H1 (cell line): ENCODE data around the gene TSFM. TPM values are rescaled to one million over a fixed set of nuclear protein-coding genes. Genes with fewer than 3 reads are reported as not detected.

Source experiments
- CTCF ChIA-PET: fragments of 300-600 bp; sonication (Branson Sonifier 250); formaldehyde crosslinking; loops from one replicate; lab custom pipeline; 2021; ENCODE audit not compliant: partially characterized antibody; lab: Charles Lee
- POLR2A ChIA-PET: fragments of 300-600 bp; sonication (Branson Sonifier 250); formaldehyde crosslinking; loops from one replicate; lab custom pipeline; 2021; ENCODE audit warnings: inconsistent platforms; ENCODE audit not compliant: partially characterized antibody; lab: Charles Lee
- DNase-seq, 2 experiments: peaks; one replicate each; pipeline versions ENCODE4 v3.0.0 to v3.0.0-alpha.2; 2010 to 2022; ENCODE audit warnings: low spot score in 2 of 2, low read depth in 1 of 2, mixed read lengths in 1 of 2
- FAIRE-seq: peaks from 2 replicates; lab custom pipeline; 2011; peaks lifted over from hg19 to GRCh38; lab: Jason Lieb, UNC
- H2AFZ ChIP-seq: 2 replicates; pipeline ENCODE4 v1.8.1; 2012; ENCODE audit warnings: low read length, inconsistent platforms
- H2AK5ac ChIP-seq: 2 replicates; pipeline ENCODE4 v1.6.1; 2013; ENCODE audit warnings: low read depth, low read length
- H2BK120ac ChIP-seq: replicated peaks from 2 replicates; pipeline ENCODE3; 2013; ENCODE audit warnings: low read depth, low read length, inconsistent platforms
- H2BK12ac ChIP-seq: 2 replicates; pipeline ENCODE4 v1.6.1; 2013; ENCODE audit warnings: low read depth, low read length
- H2BK15ac ChIP-seq: 2 replicates; pipeline ENCODE4 v1.6.1; 2013; ENCODE audit warnings: low read length
- H2BK20ac ChIP-seq: 2 replicates; pipeline ENCODE4 v1.6.1; 2013; ENCODE audit warnings: low read length
- H2BK5ac ChIP-seq: 2 replicates; pipeline ENCODE4 v1.6.1; 2013; ENCODE audit warnings: low read depth, low read length
- H3K14ac ChIP-seq: 2 replicates; pipeline ENCODE4 v1.6.1; 2013; ENCODE audit warnings: inconsistent platforms; ENCODE audit not compliant: insufficient read length
- H3K18ac ChIP-seq: 2 replicates; pipeline ENCODE4 v1.6.1; 2013; ENCODE audit warnings: low read length; ENCODE audit errors: extremely low read depth
- H3K23ac ChIP-seq: 2 replicates; pipeline ENCODE4 v1.6.1; 2013; ENCODE audit warnings: inconsistent platforms; ENCODE audit not compliant: insufficient read length
- H3K23me2 ChIP-seq: 2 replicates; pipeline ENCODE4 v1.6.1; 2013; ENCODE audit warnings: low read depth, low read length
- H3K27ac ChIP-seq: 2 replicates; pipeline ENCODE4 v1.6.1; 2011; ENCODE audit warnings: low read depth, low read length, inconsistent platforms
- H3K27me3 ChIP-seq, 4 experiments: replicated peaks in 1 of 4; 1 replicate in 1 of 4; 2 replicates in 3 of 4; pipeline versions ENCODE4 v1.6.1 to v1.8.1; 2011 to 2013; ENCODE audit warnings: low read length in 3 of 4, mild to moderate bottlenecking in 3 of 4, inconsistent platforms in 2 of 4, mixed read lengths in 2 of 4, moderate library complexity in 1 of 4; ENCODE audit not compliant: control insufficient read depth in 3 of 4, insufficient read depth in 3 of 4; ENCODE audit errors: extremely low read depth in 1 of 4
- H3K36me3 ChIP-seq, 4 experiments: 2 replicates each; pipeline versions ENCODE4 v1.6.1 to v1.8.1; 2011 to 2013; ENCODE audit warnings: mild to moderate bottlenecking in 4 of 4, low read length in 3 of 4, moderate library complexity in 2 of 4, control low read depth in 1 of 4, inconsistent platforms in 1 of 4; ENCODE audit not compliant: insufficient read depth in 4 of 4, control insufficient read depth in 2 of 4
- H3K4ac ChIP-seq: replicated peaks from 2 replicates; pipeline ENCODE3; 2013; ENCODE audit warnings: low read length, low read depth, mixed read lengths, inconsistent platforms; ENCODE audit not compliant: insufficient read length
- H3K4me1 ChIP-seq, 4 experiments: replicated peaks in 1 of 4; 1 replicate in 1 of 4; 2 replicates in 3 of 4; pipeline versions ENCODE4 v1.6.1 to v1.8.1; 2011 to 2013; ENCODE audit warnings: low read length in 3 of 4, inconsistent platforms in 2 of 4, mixed read lengths in 1 of 4; ENCODE audit not compliant: insufficient read depth in 4 of 4, control insufficient read depth in 3 of 4
- H3K4me2 ChIP-seq, 2 experiments: 2 replicates each; pipeline versions ENCODE4 v1.6.1 to v1.8.1; 2011 to 2013; ENCODE audit warnings: low read depth in 2 of 2, low read length in 2 of 2, control low read depth in 1 of 2, inconsistent platforms in 1 of 2, mild to moderate bottlenecking in 1 of 2; ENCODE audit not compliant: insufficient read depth in 1 of 2
- H3K4me3 ChIP-seq, 4 experiments: fragments of 200-600, 300-600 bp in 1 of 4; sonication (generic), shearing (Covaris generic), sonication (Bioruptor Twin) in 1 of 4; 2 replicates each; pipeline versions ENCODE4 v1.5.1 to v1.8.1; 2011 to 2016; ENCODE audit warnings: low read length in 4 of 4, low read depth in 3 of 4, control low read depth in 2 of 4, inconsistent platforms in 2 of 4, mild to moderate bottlenecking in 2 of 4, mixed read lengths in 1 of 4, moderate library complexity in 1 of 4; ENCODE audit not compliant: insufficient read depth in 2 of 4; ENCODE audit errors: extremely low read depth in 1 of 4
- H3K56ac ChIP-seq: replicated peaks from 2 replicates; pipeline ENCODE3; 2013; ENCODE audit warnings: low read depth, mild to moderate bottlenecking, mixed read lengths, low read length, inconsistent platforms; ENCODE audit not compliant: insufficient read length
- H3K79me1 ChIP-seq: 2 replicates; pipeline ENCODE4 v1.6.1; 2013; ENCODE audit warnings: low read depth, low read length, control low read depth
- H3K79me2 ChIP-seq, 2 experiments: 2 replicates each; pipeline versions ENCODE4 v1.6.1 to v1.8.1; 2012 to 2013; ENCODE audit warnings: low read length in 2 of 2, mild to moderate bottlenecking in 2 of 2, inconsistent platforms in 1 of 2; ENCODE audit not compliant: insufficient read depth in 2 of 2, control insufficient read depth in 1 of 2
- H3K9ac ChIP-seq, 4 experiments: replicated peaks in 1 of 4; 1 replicate in 1 of 4; 2 replicates in 3 of 4; pipeline versions ENCODE4 v1.6.1 to v1.8.1; 2011 to 2013; ENCODE audit warnings: low read depth in 3 of 4, low read length in 3 of 4, control low read depth in 2 of 4, mild to moderate bottlenecking in 2 of 4, moderate library complexity in 2 of 4, inconsistent platforms in 1 of 4; ENCODE audit errors: extremely low read depth in 1 of 4
- H3K9me3 ChIP-seq, 2 experiments: 2 replicates each; pipeline versions ENCODE4 v1.6.1 to v1.8.1; 2012 to 2013; ENCODE audit warnings: mild to moderate bottlenecking in 2 of 2, moderate library complexity in 2 of 2, control low read depth in 1 of 2, inconsistent platforms in 1 of 2, low read depth in 1 of 2, low read length in 1 of 2, mixed read lengths in 1 of 2; ENCODE audit not compliant: insufficient read depth in 2 of 2
- H4K20me1 ChIP-seq, 2 experiments: replicated peaks in 1 of 2; 2 replicates each; pipeline versions ENCODE3 to v1.8.1; 2011 to 2013; ENCODE audit warnings: inconsistent platforms in 2 of 2, low read length in 2 of 2, mild to moderate bottlenecking in 1 of 2; ENCODE audit not compliant: insufficient read depth in 2 of 2, control insufficient read depth in 1 of 2
- H4K5ac ChIP-seq: 2 replicates; pipeline ENCODE4 v1.6.1; 2013; ENCODE audit warnings: low read length, low read depth, mixed read lengths, inconsistent platforms; ENCODE audit not compliant: insufficient read length
- H4K8ac ChIP-seq: 2 replicates; pipeline ENCODE4 v1.8.0; 2013; ENCODE audit warnings: mild to moderate bottlenecking, moderate library complexity, low read length, inconsistent platforms; ENCODE audit not compliant: insufficient read depth; ENCODE audit errors: extremely low read depth
- H4K91ac ChIP-seq: replicated peaks from 2 replicates; pipeline ENCODE3; 2013; ENCODE audit warnings: low read length, mixed read lengths, inconsistent platforms; ENCODE audit not compliant: insufficient read length
- BACH1 ChIP-seq: IDR thresholded peaks from 2 replicates; pipeline ENCODE4 v1.6.1; 2012; ENCODE audit warnings: low read length, improper control_type of control experiment
- CHD1 ChIP-seq: IDR thresholded peaks from 2 replicates; pipeline ENCODE4 v1.6.1; 2012; ENCODE audit warnings: low read depth, low read length, improper control_type of control experiment
- CHD2 ChIP-seq: IDR thresholded peaks from 2 replicates; pipeline ENCODE4 v1.6.1; 2012; ENCODE audit warnings: low read length, improper control_type of control experiment
- EGR1 ChIP-seq: IDR thresholded peaks from 2 replicates; pipeline ENCODE4 v1.6.1; 2011; ENCODE audit warnings: low read depth, low read length, borderline replicate concordance
- KDM5A ChIP-seq: fragments of 200-600 bp; IDR thresholded peaks from 2 replicates; pipeline ENCODE4 v1.7.1; 2012; ENCODE audit warnings: mild to moderate bottlenecking, low read length, inconsistent platforms, mixed read lengths
- POLR2A ChIP-seq, 2 experiments: IDR thresholded peaks; 1 replicate in 1 of 2; 2 replicates in 1 of 2; pipeline ENCODE4 v1.6.1; 2011; ENCODE audit warnings: low read depth in 2 of 2, low read length in 2 of 2, mild to moderate bottlenecking in 2 of 2; ENCODE audit errors: control extremely low read depth in 1 of 2
- SAP30 ChIP-seq: fragments of 300-600 bp; sonication (generic); IDR thresholded peaks from 2 replicates; pipeline ENCODE4 v1.7.1; 2012; ENCODE audit warnings: low read length, moderate library complexity, mild to moderate bottlenecking, inconsistent platforms; ENCODE audit not compliant: insufficient read depth, insufficient replicate concordance
- SP2 ChIP-seq: IDR thresholded peaks from 2 replicates; pipeline ENCODE4 v1.6.1; 2012; ENCODE audit warnings: mild to moderate bottlenecking, low read length, inconsistent platforms
- SP4 ChIP-seq: IDR thresholded peaks from 2 replicates; pipeline ENCODE4 v1.6.1; 2012; ENCODE audit warnings: low read length, inconsistent platforms
- TAF7 ChIP-seq: optimal IDR thresholded peaks from 2 replicates; pipeline ENCODE3; 2011; ENCODE audit warnings: low read depth, mild to moderate bottlenecking, inconsistent platforms, low read length, moderate library complexity, borderline replicate concordance
- TBP ChIP-seq: IDR thresholded peaks from 2 replicates; pipeline ENCODE4 v1.6.1; 2011; ENCODE audit warnings: low read depth, low read length, improper control_type of control experiment
- TCF12 ChIP-seq: IDR thresholded peaks from 2 replicates; pipeline ENCODE4 v1.6.1; 2011; ENCODE audit warnings: low read depth, mild to moderate bottlenecking, low read length
- WGBS, 2 experiments: shearing (Covaris generic) in 1 of 2; methylation state at CpG; one replicate each; pipeline versions ENCODE4 v1.1.6 to v1.1.7; 2013 to 2015; ENCODE audit warnings: low lambda C conversion rate in 2 of 2, mixed read lengths in 2 of 2, inconsistent platforms in 1 of 2, low coverage in 1 of 2, missing lambda C conversion rate in 1 of 2; ENCODE audit not compliant: insufficient replicate concordance in 2 of 2, insufficient coverage in 1 of 2, insufficient read length in 1 of 2; ENCODE audit errors: extremely low coverage in 1 of 2, missing lambda C conversion rate in 1 of 2; 5-methylcytosine and 5-hydroxymethylcytosine counted together
- polyA plus RNA-seq, 7 experiments: library from polyadenylated mRNA; depleted of rRNA in 3 of 7; stranded (reverse) in 5 of 7; unstranded in 2 of 7; fragments of >200 nt in 5 of 7; fragments of 200-250 nt in 2 of 7; gene quantifications; 1 replicate in 5 of 7; 2 replicates in 1 of 7; 4 replicates in 1 of 7; pipeline versions ENCODE4 v1.2.1 to v1.2.3, GENCODE V29; 2011 to 2013; ENCODE audit warnings: missing spikeins in 2 of 7, mixed read lengths in 2 of 7
- total RNA-seq: library from RNA; stranded (reverse); fragmentation: NEBNext Ultra II Directional; extraction: Animal tissue kit (Norgen Biotek cat#: 25700); gene quantifications from 2 replicates; pipeline ENCODE4 v1.2.1, GENCODE V29; 2021
- TF ChIP-seq, protein P1 (sequence below): IDR thresholded peaks from 2 replicates; pipeline ENCODE4 v1.6.1; 2012; ENCODE audit warnings: inconsistent platforms
- TF ChIP-seq, protein P2 (sequence below): IDR thresholded peaks from 2 replicates; pipeline ENCODE4 v1.6.1; 2011; ENCODE audit warnings: low read depth, mild to moderate bottlenecking, low read length; ENCODE audit not compliant: insufficient read depth

TSFM gene
- total and polyA plus RNA-seq, 2 of the 8 experiments (the other 6 are each of a cell fraction or from before 2014, with no cell fraction given), result 17.4 to 49.8 TPM

DNA sequence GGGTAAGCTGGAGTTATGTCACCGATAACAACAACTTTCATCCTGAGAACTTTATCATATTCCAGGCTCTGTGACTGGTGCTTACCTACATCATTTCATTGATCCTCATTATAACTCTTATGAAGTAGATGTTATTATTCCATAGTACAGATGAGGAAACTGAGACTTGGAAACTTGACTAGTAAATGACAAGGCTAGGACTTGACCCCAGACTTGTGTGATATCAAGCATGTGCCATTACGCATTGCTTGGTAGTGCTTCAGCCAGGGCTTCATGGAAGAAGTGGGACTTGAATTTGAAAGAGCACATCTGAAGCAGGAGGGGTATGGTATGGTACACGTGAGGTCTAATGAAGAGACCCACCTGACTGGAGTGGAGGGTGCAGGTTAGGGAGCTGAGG is 24.1 kb downstream of the TSFM start:
- Histone ChIP-seq H3K4me3 (no peak overlapping the region), H4K8ac (no peak overlapping the region), H2AFZ (no peak overlapping the region), H2BK15ac (no peak overlapping the region), H2BK120ac (no peak overlapping the region), H3K23me2 (no peaks in the 10 kb centered on the region), H2BK5ac (no peak overlapping the region), H3K27me3 (no peaks in the 10 kb centered on the region), H2AK5ac (no peak overlapping the region), H3K4me1 (peaks cover 0 to 2% (median under 1%) of the 10 kb centered on the region in 4 experiments; a peak in 1 of 7 replicates), H3K79me2 (no peaks in the 10 kb centered on the region), H3K36me3 (peaks cover 0 to 3% (median 0%) of the 10 kb centered on the region in 4 experiments; a peak in 3 of 8 replicates), H3K79me1 (no peaks in the 10 kb centered on the region), H4K91ac (no peak overlapping the region), H3K9ac (no peak overlapping the region), H3K9me3 (no peaks in the 10 kb centered on the region), H3K4me2 (no peak overlapping the region), H3K27ac (no peak overlapping the region), H4K20me1 (no peaks in the 10 kb centered on the region), H2BK12ac (no peak overlapping the region), H3K14ac (no peak overlapping the region), H3K4ac (no peak overlapping the region), H3K18ac (no peak overlapping the region), H3K56ac (no peak overlapping the region), H2BK20ac (no peak overlapping the region), H3K23ac (no peak overlapping the region), H4K5ac (no peak overlapping the region)
- DNase-seq, result no peak
- ChIA-PET POLR2A (interaction anchor here (0.6 to 1.6 kb wide), 8 partner anchors 9 to 102 kb away, joined by 3 to 6 read pairs (median 4); partner anchors contain the start of gene AVIL), CTCF (interaction anchor here (0.7 to 1.7 kb wide), 7 partner anchors 8 to 99 kb away, joined by 3 to 7 read pairs (median 3); partner anchors contain the start of gene AVIL)
- WGBS, 2 experiments, result 94% methylated on average over 3 of the region's 3 CpGs; no CpG with 5 or more reads in 1 of the 2 experiments
- FAIRE-seq, result no peak
- no peak for TF ChIP-seq CHD2
- TF ChIP-seq TCF12, result no peak
- TF ChIP-seq KDM5A, result no peak
- no peak for TF ChIP-seq TBP
- no peak for TF ChIP-seq TAF7
- TF ChIP-seq EGR1, result no peak
- TF ChIP-seq SP2, result no peak
- TF ChIP-seq CHD1, result no peak
- TF ChIP-seq, protein P1, sequence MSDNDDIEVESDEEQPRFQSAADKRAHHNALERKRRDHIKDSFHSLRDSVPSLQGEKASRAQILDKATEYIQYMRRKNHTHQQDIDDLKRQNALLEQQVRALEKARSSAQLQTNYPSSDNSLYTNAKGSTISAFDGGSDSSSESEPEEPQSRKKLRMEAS, result no peak
- no peak for TF ChIP-seq BACH1
- TF ChIP-seq, protein P2, sequence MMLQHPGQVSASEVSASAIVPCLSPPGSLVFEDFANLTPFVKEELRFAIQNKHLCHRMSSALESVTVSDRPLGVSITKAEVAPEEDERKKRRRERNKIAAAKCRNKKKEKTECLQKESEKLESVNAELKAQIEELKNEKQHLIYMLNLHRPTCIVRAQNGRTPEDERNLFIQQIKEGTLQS, result no peak
- no peak for TF ChIP-seq SAP30
- no peak for TF ChIP-seq POLR2A (IDR thresholded peaks at IDR 0.05; ENCODE audit: control extremely low read depth in 1 of 2, low read depth in 2 of 2, low read length in 2 of 2)
- no peak for TF ChIP-seq SP4
